CD4-positive, alpha-beta memory T cell (primary cell): ENCODE measurements around the gene CAB39L. TPM values are rescaled to one million over a fixed set of nuclear protein-coding genes. Genes with fewer than 3 reads are reported as not detected.
A peak's percentile ranks its signal among the peaks of the same experiment; 100 is the strongest.

ENCODE experiments used
- CTCF ChIA-PET: fragments of 350-600 bp; sonication (Branson Sonifier 250); formaldehyde crosslinking; loops from one replicate; lab custom pipeline; 2021; ENCODE audit warnings: inconsistent platforms; ENCODE audit not compliant: partially characterized antibody; lab: Charles Lee
- POLR2A ChIA-PET: fragments of 350-600 bp; sonication (Branson Sonifier 250); formaldehyde crosslinking; loops from one replicate; lab custom pipeline; 2021; ENCODE audit not compliant: partially characterized antibody; lab: Charles Lee
- DNase-seq, 5 donors: peaks; one replicate each; pipeline versions ENCODE4 v3.0.0 to v3.0.0-alpha.2; 2020 to 2022; ENCODE audit warnings: mixed read lengths in 1 of 5
- H3K27ac ChIP-seq: one replicate; pipeline ENCODE4 v1.7.0; 2013; ENCODE audit warnings: low read depth, low read length
- H3K27me3 ChIP-seq: 2 replicates; pipeline ENCODE4 v1.7.0; 2013; ENCODE audit warnings: mild to moderate bottlenecking, low read length, moderate library complexity; ENCODE audit not compliant: insufficient read depth
- H3K36me3 ChIP-seq: 2 replicates; pipeline ENCODE4 v1.7.0; 2013; ENCODE audit warnings: mild to moderate bottlenecking, low read length, moderate library complexity; ENCODE audit not compliant: insufficient read depth
- H3K4me1 ChIP-seq: 2 replicates; pipeline ENCODE4 v1.7.0; 2013; ENCODE audit warnings: mild to moderate bottlenecking, low read length, moderate library complexity; ENCODE audit not compliant: insufficient read depth
- H3K4me3 ChIP-seq, 2 donors: one replicate each; pipeline ENCODE4 v1.7.0; 2013; ENCODE audit warnings: low read length in 2 of 2, mild to moderate bottlenecking in 1 of 2
- H3K9me3 ChIP-seq, 2 donors: one replicate each; pipeline ENCODE4 v1.7.0; 2013; ENCODE audit warnings: low read length in 2 of 2, control low read depth in 1 of 2; ENCODE audit not compliant: control insufficient read depth in 1 of 2
- H3K27ac Mint-ChIP-seq, 7 donors: one replicate each; pipeline ENCODE4 v1.8.0; 2020 to 2021; ENCODE audit warnings: mixed read lengths in 7 of 7, mild to moderate bottlenecking in 6 of 7, inconsistent platforms in 3 of 7, moderate library complexity in 3 of 7
- H3K27me3 Mint-ChIP-seq, 2 donors: one replicate each; pipeline ENCODE4 v1.8.0; 2020 to 2021; ENCODE audit warnings: mixed read lengths in 2 of 2
- H3K36me3 Mint-ChIP-seq, 2 donors: one replicate each; pipeline ENCODE4 v1.8.0; 2020 to 2021; ENCODE audit warnings: mixed read lengths in 2 of 2, inconsistent platforms in 1 of 2, mild to moderate bottlenecking in 1 of 2
- H3K4me1 Mint-ChIP-seq, 4 donors: one replicate each; pipeline ENCODE4 v1.8.0; 2020 to 2021; ENCODE audit warnings: mixed read lengths in 4 of 4, mild to moderate bottlenecking in 1 of 4
- H3K4me3 Mint-ChIP-seq, 8 donors: one replicate each; pipeline ENCODE4 v1.8.0; 2020 to 2021; ENCODE audit warnings: mixed read lengths in 8 of 8, mild to moderate bottlenecking in 7 of 8, moderate library complexity in 6 of 8, inconsistent platforms in 3 of 8
- H3K9me3 Mint-ChIP-seq, 8 donors: one replicate each; pipeline ENCODE4 v1.8.0; 2020 to 2021; ENCODE audit warnings: mixed read lengths in 8 of 8, mild to moderate bottlenecking in 5 of 8, inconsistent platforms in 3 of 8, moderate library complexity in 1 of 8
- intact Hi-C: fragments of 100-400 bp; cut with micrococcal nuclease; formaldehyde crosslinking; loops from one replicate; pipeline ENCODE4 v1.15.1; 2023
- polyA plus RNA-seq, 2 donors: library from polyadenylated mRNA; unstranded; fragments of 300-500 nt; fragmentation: Illumina TruSeq; gene quantifications; one replicate each; pipeline ENCODE4 v1.2.3, GENCODE V29; 2021
- total RNA-seq, 2 experiments: library from RNA; stranded (reverse); gene quantifications; one replicate each; pipeline ENCODE4 v1.2.3, GENCODE V29; 2021

CAB39L gene
- total and polyA plus RNA-seq, 4 experiments from 2014 or later: 4.1 to 7.7 (median 6.1) TPM

DNA sequence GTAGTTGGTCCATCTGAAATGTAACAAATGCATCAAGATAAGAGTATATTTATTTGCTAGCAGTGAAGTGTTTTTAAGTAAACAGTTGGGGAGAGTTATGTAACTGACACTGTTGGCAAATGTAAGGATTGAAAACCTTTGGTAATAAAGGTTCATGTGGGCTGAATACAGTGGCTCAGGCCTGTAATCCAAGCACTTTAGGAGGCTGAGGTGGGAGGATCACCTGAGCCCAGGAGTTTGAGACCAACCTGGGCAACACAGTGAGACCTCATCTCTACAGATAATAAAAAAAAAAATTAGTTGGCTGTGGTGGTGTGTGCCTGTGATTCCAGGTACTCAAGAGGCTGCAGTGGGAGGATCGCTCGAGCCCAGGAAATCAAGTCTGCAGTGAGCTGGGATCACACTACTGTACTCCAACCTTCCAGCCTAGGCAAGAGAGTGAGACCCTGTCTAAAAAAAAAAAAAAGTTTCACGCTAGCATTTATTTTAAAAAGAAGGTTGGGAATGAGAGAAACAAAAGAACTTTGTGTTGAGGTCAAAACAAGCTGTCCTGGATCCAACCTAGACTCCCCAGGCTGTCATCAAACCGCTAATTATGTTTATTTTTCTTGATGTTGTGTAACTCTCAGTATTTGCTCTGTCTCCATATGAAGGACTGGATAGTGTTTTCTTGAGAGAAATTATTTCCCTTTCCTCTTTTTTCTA lies 20.9 kb upstream of the CAB39L start:
- Mint-ChIP-seq H3K27me3 (no peaks in the 10 kb centered on the region), H3K9me3 (peaks cover 0 to 16% (median 11%) of the 10 kb centered on the region in 8 donors), H3K4me1 (peaks cover 0 to 1% (median 0%) of the 10 kb centered on the region in 4 donors), H3K4me3 (no peak overlapping the region), H3K36me3 (peaks cover 70 to 78% of the 10 kb centered on the region in 2 donors), H3K27ac (peak overlapping the region in 1 of 7 donors; percentile 6)
- H3K36me3 ChIP-seq: peaks cover 34% of the 10 kb centered on the region
- no peaks in the 10 kb centered on the region for H3K4me1 ChIP-seq
- intact Hi-C loops: no loop called here
- H3K9me3 ChIP-seq: no peaks in the 10 kb centered on the region
- ChIA-PET CTCF (interaction anchor here (0.7 kb wide), 1 partner anchor 30 kb away, joined by 3 read pairs; no protein-coding TSS in a partner anchor), POLR2A (interaction anchor here (0.7 kb wide), 1 partner anchor 23 kb away, joined by 4 read pairs; no protein-coding TSS in a partner anchor)
- no peak overlapping the region for H3K27ac ChIP-seq
- DNase-seq: no peak
- H3K27me3 ChIP-seq: no peaks in the 10 kb centered on the region
- H3K4me3 ChIP-seq: no peak overlapping the region

DNA sequence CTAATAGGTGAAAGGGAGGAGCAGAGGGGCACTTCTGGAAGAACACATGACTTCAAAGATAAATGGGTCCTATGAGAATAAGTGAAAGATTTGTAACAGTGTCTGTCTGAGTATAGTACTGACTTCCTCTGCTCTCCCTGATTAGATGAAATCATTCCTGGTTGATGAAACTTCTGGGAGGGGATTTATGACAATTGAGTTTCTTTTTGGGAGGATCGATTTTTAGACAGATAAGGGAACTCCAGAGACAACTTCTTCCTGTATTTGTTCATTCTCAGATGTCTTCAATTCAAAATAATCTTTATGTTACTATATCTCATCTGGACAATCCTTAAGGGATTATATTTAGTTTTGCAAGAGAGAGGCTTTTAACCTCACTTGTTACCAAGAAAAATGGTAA lies 20.2 kb upstream of the CAB39L start:
- Mint-ChIP-seq H3K36me3 (peaks cover 63 to 72% of the 10 kb centered on the region in 2 donors), H3K27me3 (no peaks in the 10 kb centered on the region), H3K9me3 (peaks cover 0 to 16% (median 11%) of the 10 kb centered on the region in 8 donors), H3K27ac (no peak overlapping the region), H3K4me1 (peaks cover 0 to 1% (median 0%) of the 10 kb centered on the region in 4 donors), H3K4me3 (no peak overlapping the region)
- Histone ChIP-seq H3K9me3 (no peaks in the 10 kb centered on the region), H3K4me3 (no peak overlapping the region), H3K27ac (no peak overlapping the region), H3K4me1 (no peaks in the 10 kb centered on the region), H3K27me3 (no peaks in the 10 kb centered on the region), H3K36me3 (peaks cover 34% of the 10 kb centered on the region)
- CTCF ChIA-PET: no interaction called here
- intact Hi-C loops: no loop called here
- POLR2A ChIA-PET: no interaction called here
- DNase-seq: no peak

DNA sequence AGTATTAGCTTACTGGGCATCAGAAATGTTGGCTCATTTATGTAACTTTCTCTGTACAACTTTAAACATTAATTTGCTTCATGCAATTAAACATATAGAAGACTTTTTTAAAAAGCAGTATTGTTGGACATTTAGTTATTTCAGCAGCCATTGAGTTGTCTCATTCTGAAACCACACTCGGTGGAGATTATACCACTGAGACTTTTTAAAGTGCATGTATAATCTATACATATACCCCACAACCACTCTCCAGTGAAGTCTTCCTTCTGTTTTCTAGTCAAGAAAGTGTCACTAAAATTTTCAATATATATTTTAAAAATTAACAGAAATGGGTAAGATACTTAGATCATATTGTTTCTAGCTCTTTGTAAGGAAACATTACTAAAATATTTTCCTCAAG lies 15.7 kb upstream of the CAB39L start:
- Mint-ChIP-seq H3K9me3 (peaks cover 0 to 16% (median 10%) of the 10 kb centered on the region in 8 donors), H3K4me1 (peaks cover 13 to 27% (median 18%) of the 10 kb centered on the region in 4 donors), H3K27ac (no peak overlapping the region), H3K36me3 (peaks cover 46 to 54% of the 10 kb centered on the region in 2 donors), H3K27me3 (no peaks in the 10 kb centered on the region), H3K4me3 (no peak overlapping the region)
- ChIA-PET CTCF (interaction anchor here (0.6 to 0.8 kb wide), 2 partner anchors 14 to 17 kb away, joined by 4 to 6 read pairs; no protein-coding TSS in a partner anchor), POLR2A (interaction anchor here (1.3 to 1.6 kb wide), 3 partner anchors 15 to 37 kb away, joined by 5 to 8 read pairs (median 7); partner anchors contain the start of genes CAB39L, PHF11 and SETDB2)
- Histone ChIP-seq H3K4me3 (no peak overlapping the region), H3K36me3 (peaks cover 34% of the 10 kb centered on the region), H3K27me3 (no peaks in the 10 kb centered on the region), H3K27ac (no peak overlapping the region), H3K4me1 (peaks cover 21% of the 10 kb centered on the region), H3K9me3 (no peaks in the 10 kb centered on the region)
- intact Hi-C loops: no loop called here
- DNase-seq: no peak

DNA sequence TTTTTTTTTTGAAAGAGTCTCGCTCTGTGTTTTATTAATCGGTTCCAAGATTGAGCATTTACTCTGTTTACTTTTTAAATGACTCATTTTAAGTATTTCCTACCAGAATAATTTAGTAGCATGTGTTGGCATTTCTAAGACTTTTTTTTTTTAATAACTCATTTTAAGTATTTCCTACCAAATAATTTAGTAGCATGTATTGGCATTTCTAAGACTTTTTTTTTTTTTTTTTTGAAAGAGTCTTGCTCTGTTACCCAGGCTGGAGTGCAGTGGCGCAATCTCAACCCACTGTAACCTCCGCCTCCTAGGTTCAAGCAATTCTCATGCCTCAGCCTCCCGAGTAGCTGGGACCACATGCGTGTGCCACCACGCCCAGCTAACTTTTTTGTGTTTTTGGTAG lies 13.4 kb upstream of the CAB39L start:
- no peak overlapping the region for H3K4me3 ChIP-seq
- intact Hi-C loops: no loop called here
- POLR2A ChIA-PET: interaction anchor here (1.7 kb wide), 1 partner anchor 13 kb away, joined by 12 read pairs; the partner anchor contains the start of genes CAB39L and SETDB2
- H3K4me1 ChIP-seq: peaks cover 30% of the 10 kb centered on the region
- no peak overlapping the region for H3K27ac ChIP-seq
- H3K4me1 Mint-ChIP-seq: peaks cover 22 to 48% (median 30%) of the 10 kb centered on the region in 4 donors
- DNase-seq: no peak
- peaks cover 0 to 4% (median 2%) of the 10 kb centered on the region in 8 donors for H3K9me3 Mint-ChIP-seq
- H3K36me3 ChIP-seq: peaks cover 25% of the 10 kb centered on the region
- H3K36me3 Mint-ChIP-seq: peaks cover 37 to 44% of the 10 kb centered on the region in 2 donors
- no peaks in the 10 kb centered on the region for H3K27me3 Mint-ChIP-seq
- no peaks in the 10 kb centered on the region for H3K27me3 ChIP-seq
- peak overlapping the region in 1 of 7 donors; percentile 68 for H3K27ac Mint-ChIP-seq
- H3K9me3 ChIP-seq: no peaks in the 10 kb centered on the region
- CTCF ChIA-PET: no interaction called here
- no peak overlapping the region for H3K4me3 Mint-ChIP-seq

DNA sequence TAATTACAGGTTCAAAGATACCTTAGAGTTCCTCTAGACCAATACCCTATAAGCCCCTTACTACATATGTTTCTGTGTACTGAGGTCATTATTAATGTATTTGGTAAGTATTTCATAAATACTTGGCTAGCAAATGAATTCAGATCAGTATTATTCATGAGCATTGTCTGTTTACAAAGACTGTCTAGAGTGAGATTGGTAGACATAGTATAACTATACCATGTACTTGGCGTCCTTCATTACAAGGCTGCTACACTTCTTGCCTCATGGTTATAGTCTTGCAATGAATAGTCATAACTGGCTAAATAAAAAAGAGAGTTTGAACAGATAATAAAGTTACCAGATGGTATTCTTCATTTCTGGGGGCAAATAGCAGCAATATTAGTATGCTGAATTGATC lies 12.3 kb upstream of the CAB39L start:
- H3K4me1 ChIP-seq: peaks cover 30% of the 10 kb centered on the region
- H3K4me1 Mint-ChIP-seq: peaks cover 22 to 49% (median 31%) of the 10 kb centered on the region in 4 donors
- H3K4me3 Mint-ChIP-seq: no peak overlapping the region
- intact Hi-C loops: no loop called here
- H3K36me3 Mint-ChIP-seq: peaks cover 27 to 35% of the 10 kb centered on the region in 2 donors
- H3K27ac Mint-ChIP-seq: no peak overlapping the region
- ChIA-PET POLR2A (no interaction called here), CTCF (no interaction called here)
- H3K27me3 ChIP-seq: no peaks in the 10 kb centered on the region
- no peak for DNase-seq
- H3K27ac ChIP-seq: no peak overlapping the region
- no peaks in the 10 kb centered on the region for H3K9me3 ChIP-seq
- no peak overlapping the region for H3K4me3 ChIP-seq
- H3K36me3 ChIP-seq: peaks cover 15% of the 10 kb centered on the region
- H3K27me3 Mint-ChIP-seq: no peaks in the 10 kb centered on the region
- no peaks in the 10 kb centered on the region for H3K9me3 Mint-ChIP-seq

DNA sequence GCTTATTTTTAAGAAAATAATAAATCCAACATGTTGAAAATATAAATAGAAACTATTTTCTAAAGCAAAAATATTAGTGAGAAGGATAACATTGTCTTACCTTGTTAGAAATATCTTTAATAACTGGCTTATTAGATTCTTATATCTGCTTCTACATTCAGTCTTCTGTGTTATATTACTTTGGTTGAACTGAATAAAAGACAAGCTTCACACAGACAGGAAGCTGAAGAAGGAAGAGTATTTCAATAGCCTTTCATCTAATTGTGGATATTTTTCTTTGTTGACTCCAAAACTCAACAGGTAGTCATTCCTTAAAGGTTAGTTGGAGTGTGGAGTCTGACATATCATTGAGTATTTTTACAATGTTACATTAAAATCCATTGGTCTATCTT lies 11.1 kb upstream of the CAB39L start:
- CTCF ChIA-PET: no interaction called here
- Mint-ChIP-seq H3K36me3 (peaks cover 21 to 23% of the 10 kb centered on the region in 2 donors), H3K4me3 (peak overlapping the region in 4 of 8 donors; percentile 17 to 77 (median 42)), H3K27ac (peak overlapping the region in 5 of 7 donors; percentile 50 to 83 (median 59)), H3K9me3 (no peaks in the 10 kb centered on the region), H3K4me1 (peaks cover 29 to 54% (median 35%) of the 10 kb centered on the region in 4 donors), H3K27me3 (no peaks in the 10 kb centered on the region)
- Histone ChIP-seq H3K27me3 (no peaks in the 10 kb centered on the region), H3K4me1 (peaks cover 36% of the 10 kb centered on the region), H3K9me3 (no peaks in the 10 kb centered on the region), H3K27ac (no peak overlapping the region), H3K4me3 (peak overlapping the region in 1 of 2 donors; percentile 1), H3K36me3 (peaks cover 4% of the 10 kb centered on the region)
- POLR2A ChIA-PET: interaction anchor here (0.9 to 4.0 kb wide), 3 partner anchors 11 to 40 kb away, joined by 3 to 41 read pairs (median 5); partner anchors contain the start of genes CAB39L, PHF11 and SETDB2
- DNase-seq: no peak
- intact Hi-C loops: no loop called here
